COLO829 (cell line): ENCODE data around the gene ARHGEF38.
"Not testable (repeated sequence)": the region's sequence is repeated elsewhere in the genome, so short reads cannot be mapped to it uniquely, and the experiment has no call there.

ENCODE experiments used
- DNase-seq: peaks from one replicate; pipeline ENCODE4 v3.0.0; 2012; ENCODE audit warnings: low spot score

Gene ARHGEF38

GRCh38 chr4:105714932-105715331 lies 162.5 kb downstream of the ARHGEF38 start:
- no peak for DNase-seq

- peak; percentile 63 for DNase-seq
Observed at GRCh38 chr4:105715692-105716278, 163.4 kb downstream of the ARHGEF38 start.

- no peak for DNase-seq
Observed at GRCh38 chr4:105719204-105719603, 166.8 kb downstream of the ARHGEF38 start.

DNA sequence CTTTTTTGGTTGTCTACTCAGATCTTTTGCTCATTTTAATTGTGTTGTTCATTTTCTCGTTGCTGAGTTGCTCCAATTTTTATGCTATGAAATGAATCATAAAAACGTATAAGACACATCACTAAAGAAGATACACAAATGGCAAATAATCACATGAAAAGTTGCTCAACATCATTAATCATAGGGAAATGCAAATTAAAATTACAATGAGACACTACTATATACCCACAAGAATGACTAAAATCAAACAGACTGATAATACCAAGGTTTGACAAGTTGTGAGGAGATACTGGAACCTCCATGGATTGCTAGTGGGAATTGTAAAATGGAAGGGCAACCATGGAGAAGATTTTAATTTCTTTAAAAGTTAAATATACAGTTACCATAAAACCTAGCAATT lies 173.2 kb downstream of the ARHGEF38 start:
- no peak for DNase-seq

GRCh38 chr4:105729895-105730294 lies 177.5 kb downstream of the ARHGEF38 start:
- DNase-seq, result not testable (repeated sequence)
